WERI-Rb-1 (cell line): ENCODE results near the gene RALY.

Experiments
- DNase-seq: peaks from one replicate; pipeline ENCODE4 v3.0.0-alpha.2; 2020
- H3K27ac ChIP-seq: fragments of 250-450 bp; sonication (Bioruptor Pico); 2 replicates; pipeline ENCODE4 v1.5.1; 2020; ENCODE audit warnings: mild to moderate bottlenecking, moderate library complexity
- H3K27me3 ChIP-seq: fragments of 250-450 bp; sonication (Bioruptor Pico); 2 replicates; pipeline ENCODE4 v1.5.1; 2021; ENCODE audit warnings: mild to moderate bottlenecking, low read depth, moderate library complexity; ENCODE audit not compliant: insufficient read depth, severe bottlenecking
- H3K36me3 ChIP-seq: fragments of 250-450 bp; sonication (Bioruptor Pico); 2 replicates; pipeline ENCODE4 v1.5.1; 2020; ENCODE audit warnings: mild to moderate bottlenecking, moderate library complexity
- H3K4me3 ChIP-seq: 2 replicates; pipeline ENCODE4 v1.5.1; 2011; ENCODE audit warnings: low read depth, mild to moderate bottlenecking, control low read depth, low read length
- H3K9me3 ChIP-seq: fragments of 250-450 bp; sonication (Bioruptor Pico); 2 replicates; pipeline ENCODE4 v1.5.1; 2021; ENCODE audit warnings: mild to moderate bottlenecking, moderate library complexity; ENCODE audit not compliant: severe bottlenecking
- TF ChIP-seq, protein P1 (sequence below): IDR thresholded peaks from 2 replicates; pipeline ENCODE4 v1.5.1; 2011; ENCODE audit warnings: low read depth, mild to moderate bottlenecking, control low read depth, inconsistent platforms, low read length

RALY gene

DNA sequence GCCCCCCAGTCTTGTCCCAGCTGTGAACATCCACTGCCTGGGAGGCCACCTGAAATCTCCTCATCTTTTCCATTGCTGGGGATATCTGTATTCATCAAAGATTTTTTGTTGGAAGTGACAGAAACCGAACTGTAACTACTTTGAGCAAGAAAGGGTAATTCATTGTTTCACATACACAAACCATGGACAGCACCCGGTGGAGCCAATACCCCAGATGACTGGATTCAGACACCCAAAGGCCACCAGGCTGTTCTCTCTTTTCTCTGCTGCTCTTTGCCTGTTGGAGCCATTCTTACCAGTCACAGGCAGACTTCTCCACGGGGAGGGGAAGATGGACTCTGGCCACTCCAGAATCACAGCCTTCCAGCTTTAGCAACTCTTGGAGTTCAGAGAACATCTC, 11.7 kb upstream of the RALY start:
- Histone ChIP-seq H3K36me3 (no peaks in the 10 kb centered on the region), H3K4me3 (no peak overlapping the region), H3K27me3 (no peaks in the 10 kb centered on the region), H3K27ac (no peak overlapping the region), H3K9me3 (no peaks in the 10 kb centered on the region)
- no peak for DNase-seq
- TF ChIP-seq, protein P1, sequence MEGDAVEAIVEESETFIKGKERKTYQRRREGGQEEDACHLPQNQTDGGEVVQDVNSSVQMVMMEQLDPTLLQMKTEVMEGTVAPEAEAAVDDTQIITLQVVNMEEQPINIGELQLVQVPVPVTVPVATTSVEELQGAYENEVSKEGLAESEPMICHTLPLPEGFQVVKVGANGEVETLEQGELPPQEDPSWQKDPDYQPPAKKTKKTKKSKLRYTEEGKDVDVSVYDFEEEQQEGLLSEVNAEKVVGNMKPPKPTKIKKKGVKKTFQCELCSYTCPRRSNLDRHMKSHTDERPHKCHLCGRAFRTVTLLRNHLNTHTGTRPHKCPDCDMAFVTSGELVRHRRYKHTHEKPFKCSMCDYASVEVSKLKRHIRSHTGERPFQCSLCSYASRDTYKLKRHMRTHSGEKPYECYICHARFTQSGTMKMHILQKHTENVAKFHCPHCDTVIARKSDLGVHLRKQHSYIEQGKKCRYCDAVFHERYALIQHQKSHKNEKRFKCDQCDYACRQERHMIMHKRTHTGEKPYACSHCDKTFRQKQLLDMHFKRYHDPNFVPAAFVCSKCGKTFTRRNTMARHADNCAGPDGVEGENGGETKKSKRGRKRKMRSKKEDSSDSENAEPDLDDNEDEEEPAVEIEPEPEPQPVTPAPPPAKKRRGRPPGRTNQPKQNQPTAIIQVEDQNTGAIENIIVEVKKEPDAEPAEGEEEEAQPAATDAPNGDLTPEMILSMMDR = no peak

DNA sequence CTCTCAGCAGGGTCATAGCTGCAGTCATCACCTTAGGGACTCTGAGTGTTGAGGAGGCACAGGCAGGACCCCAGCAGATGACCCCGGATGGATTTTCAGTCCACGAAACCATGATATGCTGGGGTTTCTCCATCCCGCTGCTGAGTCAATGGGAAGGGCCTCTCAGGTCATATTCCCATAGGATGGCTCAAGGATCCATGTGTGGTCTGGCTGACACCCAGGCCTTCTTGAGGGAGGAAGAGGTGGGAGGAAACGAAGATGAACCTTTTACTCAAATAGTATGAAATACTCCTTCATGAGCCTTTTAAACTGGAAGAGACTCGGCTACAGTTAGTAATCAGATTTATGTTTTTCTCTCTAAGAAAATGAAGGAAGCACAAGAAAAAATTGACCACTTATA, 10.3 kb upstream of the RALY start:
- TF ChIP-seq, protein P1 = no peak
- no peak for DNase-seq
- Histone ChIP-seq H3K9me3 (no peaks in the 10 kb centered on the region), H3K36me3 (no peaks in the 10 kb centered on the region), H3K27me3 (no peaks in the 10 kb centered on the region), H3K4me3 (no peak overlapping the region), H3K27ac (no peak overlapping the region)

DNA sequence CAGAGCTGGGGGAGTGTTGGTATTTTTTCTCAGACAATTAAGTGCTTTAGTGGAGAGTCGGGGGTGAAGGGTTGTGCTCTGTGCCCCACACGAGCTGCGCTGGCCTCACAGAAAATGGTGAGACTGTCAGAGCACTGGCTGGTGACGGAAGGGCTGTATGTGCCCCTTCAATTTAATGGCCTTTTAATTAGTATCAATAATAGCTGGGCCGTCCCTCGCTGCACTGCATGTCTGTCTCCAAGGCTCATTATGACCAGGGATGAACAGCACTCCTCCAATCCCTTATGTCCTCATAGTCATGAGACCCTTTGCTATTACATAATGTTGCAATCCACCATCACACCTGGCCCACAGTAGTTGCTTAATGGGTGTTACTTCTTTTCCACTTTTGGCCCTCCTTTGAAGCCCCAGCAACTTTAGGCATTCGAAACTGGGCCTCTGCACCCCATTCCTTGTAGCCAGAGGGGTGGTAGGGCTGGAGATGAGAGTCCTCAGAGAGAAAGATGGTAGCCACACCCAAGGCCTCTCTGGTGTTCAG, 9.5 kb upstream of the RALY start:
- Histone ChIP-seq H3K27ac (no peak overlapping the region), H3K36me3 (no peaks in the 10 kb centered on the region), H3K9me3 (no peaks in the 10 kb centered on the region), H3K27me3 (no peaks in the 10 kb centered on the region), H3K4me3 (no peak overlapping the region)
- TF ChIP-seq, protein P1 = no peak
- DNase-seq = no peak

DNA sequence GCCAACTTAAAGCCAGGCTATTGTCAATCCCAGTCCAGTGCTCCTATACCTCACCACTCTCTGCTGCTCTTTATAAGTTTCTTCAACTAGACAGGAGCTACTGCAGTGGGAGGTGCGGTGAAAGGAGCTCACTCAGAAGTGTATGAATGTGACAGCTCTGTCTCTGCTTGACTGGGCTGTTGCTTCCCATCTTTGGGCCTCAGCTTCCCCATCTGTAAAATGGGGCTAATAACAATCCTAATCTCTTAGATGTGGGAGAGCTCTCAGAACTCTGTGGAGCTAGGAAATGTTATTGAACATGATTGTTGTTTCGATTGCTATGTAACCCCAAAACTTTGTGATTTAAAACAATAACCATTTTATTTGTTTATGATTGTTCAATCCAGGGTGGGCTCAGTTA, 8.4 kb upstream of the RALY start:
- Histone ChIP-seq H3K27ac (no peak overlapping the region), H3K4me3 (no peak overlapping the region), H3K9me3 (no peaks in the 10 kb centered on the region), H3K36me3 (no peaks in the 10 kb centered on the region), H3K27me3 (no peaks in the 10 kb centered on the region)
- TF ChIP-seq, protein P1 = no peak
- DNase-seq = no peak

DNA sequence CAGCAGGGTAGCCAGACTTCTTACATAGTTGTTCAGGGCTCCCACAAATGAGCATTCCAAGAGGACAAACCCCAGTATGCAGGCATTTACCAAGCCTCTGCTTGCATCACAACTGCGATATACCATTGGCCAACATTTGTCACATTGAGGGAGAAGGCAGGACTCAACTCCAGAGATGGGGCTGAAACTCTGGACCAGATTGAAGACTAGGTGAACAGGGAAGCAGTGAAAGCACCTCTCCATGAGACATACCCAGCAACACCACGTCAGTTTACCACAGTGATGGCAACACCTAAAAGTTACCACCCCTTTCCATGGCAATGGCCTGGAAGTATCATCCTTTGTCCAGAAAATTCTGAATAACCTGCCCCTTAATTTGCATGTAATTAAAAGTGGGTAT, 7.9 kb upstream of the RALY start:
- Histone ChIP-seq H3K27ac (no peak overlapping the region), H3K27me3 (no peaks in the 10 kb centered on the region), H3K4me3 (no peak overlapping the region), H3K9me3 (no peaks in the 10 kb centered on the region), H3K36me3 (no peaks in the 10 kb centered on the region)
- TF ChIP-seq, protein P1 = no peak
- no peak for DNase-seq

DNA sequence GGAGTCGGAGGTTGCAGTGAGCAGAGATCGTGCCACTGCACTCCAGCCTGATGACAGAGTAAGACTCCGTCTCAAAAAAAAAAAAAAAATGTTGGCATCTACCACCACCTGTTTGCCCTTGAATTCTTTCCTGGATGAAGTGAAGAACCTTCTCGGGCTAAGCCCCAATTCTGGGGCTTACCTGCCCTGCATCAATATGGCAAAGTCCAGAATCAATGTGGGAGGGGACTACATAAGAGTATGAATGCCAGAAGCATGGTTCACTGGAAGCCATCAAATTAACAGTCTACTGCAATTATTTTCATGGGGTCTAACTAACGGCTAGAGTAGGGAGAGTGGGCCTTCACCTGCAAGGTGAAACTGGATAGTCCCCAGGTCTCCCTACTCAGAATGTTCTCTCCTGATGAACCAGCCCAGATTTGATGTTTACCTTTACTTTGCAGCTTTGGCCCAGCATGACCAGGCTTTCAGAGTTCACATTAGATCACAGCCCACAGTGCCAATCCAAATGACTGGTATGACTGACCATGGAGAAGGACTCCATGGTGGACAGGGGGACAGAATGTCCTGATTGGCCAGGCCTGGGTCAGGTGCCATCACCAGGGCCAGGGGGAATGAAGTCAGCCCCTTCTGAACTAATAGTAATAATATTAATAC, 7.0 kb upstream of the RALY start:
- no peak for DNase-seq
- no peak overlapping the region for H3K4me3 ChIP-seq
- TF ChIP-seq, protein P1 = no peak
- H3K9me3 ChIP-seq = no peaks in the 10 kb centered on the region
- no peak overlapping the region for H3K27ac ChIP-seq
- no peaks in the 10 kb centered on the region for H3K27me3 ChIP-seq
- H3K36me3 ChIP-seq = no peaks in the 10 kb centered on the region
